Neural progenitor cell (in vitro differentiated cells): Measurements from ENCODE around the gene FUZ. TPM values are rescaled to one million over a fixed set of nuclear protein-coding genes. Genes with fewer than 3 reads are reported as not detected.
A peak's percentile ranks its signal among the peaks of the same experiment; 100 is the strongest.

ENCODE experiments used
- DNase-seq: peaks from one replicate; pipeline ENCODE4 v3.0.0-alpha.2; 2016; ENCODE audit warnings: low spot score
- H2AFZ ChIP-seq: fragments of 200-600 bp; sonication (generic); replicated peaks from 2 replicates; pipeline ENCODE4 v1.6.1; 2016; ENCODE audit warnings: antibody characterized with exemption
- H3F3A ChIP-seq: fragments of 200-600 bp; sonication (generic); 2 replicates; pipeline ENCODE4 v1.6.1; 2016; ENCODE audit warnings: antibody characterized with exemption, low read depth
- H3K27ac ChIP-seq: fragments of 200-600 bp; sonication (generic); 2 replicates; pipeline ENCODE4 v1.5.1; 2016; ENCODE audit warnings: mild to moderate bottlenecking
- H3K27me3 ChIP-seq: fragments of 200-600 bp; sonication (generic); 2 replicates; pipeline ENCODE4 v1.6.1; 2016; ENCODE audit warnings: mild to moderate bottlenecking, moderate library complexity
- H3K36me3 ChIP-seq: fragments of 200-600 bp; sonication (generic); 2 replicates; pipeline ENCODE4 v1.5.1; 2016
- H3K4me1 ChIP-seq: fragments of 200-600 bp; sonication (generic); 2 replicates; pipeline ENCODE4 v1.6.1; 2016; ENCODE audit warnings: mixed run types
- H3K4me2 ChIP-seq: fragments of 200-600 bp; sonication (generic); 2 replicates; pipeline ENCODE4 v1.6.1; 2016
- H3K4me3 ChIP-seq: fragments of 200-600 bp; sonication (generic); 2 replicates; pipeline ENCODE4 v1.5.1; 2016
- H3K79me2 ChIP-seq: fragments of 200-600 bp; sonication (generic); 2 replicates; pipeline ENCODE4 v1.6.1; 2016; ENCODE audit warnings: low read depth
- H3K9ac ChIP-seq: fragments of 200-600 bp; sonication (generic); 2 replicates; pipeline ENCODE4 v1.6.1; 2016
- H3K9me3 ChIP-seq: fragments of 200-600 bp; sonication (generic); 2 replicates; pipeline ENCODE4 v1.5.1; 2016; ENCODE audit warnings: low read depth
- H4K20me1 ChIP-seq: fragments of 200-600 bp; sonication (generic); 2 replicates; pipeline ENCODE4 v1.6.1; 2016; ENCODE audit warnings: low read depth
- H3K27ac Mint-ChIP-seq: 3 replicates; pipeline ENCODE4 v1.8.0; 2021; ENCODE audit warnings: mixed read lengths
- H3K27me3 Mint-ChIP-seq: 2 replicates; pipeline ENCODE4 v1.8.0; 2022; ENCODE audit warnings: low read depth, mild to moderate bottlenecking, inconsistent platforms, moderate library complexity, mixed read lengths; ENCODE audit not compliant: insufficient read depth
- H3K36me3 Mint-ChIP-seq: 3 replicates; pipeline ENCODE4 v1.8.0; 2021; ENCODE audit warnings: mixed read lengths
- H3K4me1 Mint-ChIP-seq: 3 replicates; pipeline ENCODE4 v1.8.0; 2021; ENCODE audit warnings: mixed read lengths
- H3K4me3 Mint-ChIP-seq: 3 replicates; pipeline ENCODE4 v1.8.0; 2021; ENCODE audit warnings: mild to moderate bottlenecking, moderate library complexity, mixed read lengths
- H3K9me3 Mint-ChIP-seq: 3 replicates; pipeline ENCODE4 v1.8.0; 2020; ENCODE audit warnings: mixed read lengths
- EZH2 ChIP-seq: fragments of 200-600 bp; sonication (generic); IDR thresholded peaks from 2 replicates; pipeline ENCODE4 v1.6.1; 2017; ENCODE audit warnings: antibody characterized with exemption, mild to moderate bottlenecking, moderate library complexity
- EZH2phosphoT487 ChIP-seq: fragments of 200-600 bp; sonication (generic); IDR thresholded peaks from 2 replicates; pipeline ENCODE4 v1.6.1; 2017; ENCODE audit warnings: antibody characterized with exemption
- total RNA-seq: library from RNA; depleted of rRNA; stranded (reverse); fragments of >200 nt; gene quantifications from 2 replicates; pipeline ENCODE4 v1.2.3, GENCODE V29; 2015; ENCODE audit warnings: low replicate concordance
- TF ChIP-seq, protein P1 (sequence below): fragments of 200-600 bp; sonication (generic); IDR thresholded peaks from 2 replicates; pipeline ENCODE4 v1.5.1; 2017; ENCODE audit warnings: antibody characterized with exemption, mild to moderate bottlenecking

The FUZ gene
- total RNA-seq, 1 donor from 2014 or later: 24.6 TPM

DNA sequence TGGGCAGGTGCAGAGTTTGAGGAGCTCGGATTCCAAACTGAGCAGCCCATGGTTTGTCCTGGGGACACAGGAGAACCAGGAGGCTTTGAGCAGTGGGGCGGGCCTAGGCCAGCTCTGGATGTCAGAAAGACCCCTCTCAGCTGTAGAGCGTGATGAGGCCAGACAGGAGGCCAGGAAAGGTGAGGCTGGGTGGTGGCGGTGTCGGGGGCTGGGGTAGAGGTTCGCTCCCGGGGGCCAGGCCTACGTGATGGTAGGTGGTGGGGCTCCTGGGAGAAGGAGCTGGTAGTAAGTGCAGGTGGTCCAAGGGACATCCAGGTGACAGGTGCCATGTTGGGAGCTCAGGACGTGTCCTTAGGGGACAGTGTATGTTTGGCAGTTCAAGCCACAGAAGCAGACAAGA is 24.3 kb upstream of the FUZ start:
- Histone ChIP-seq H3K9me3 (no peaks in the 10 kb centered on the region), H3K4me3 (no peak overlapping the region), H3K79me2 (no peaks in the 10 kb centered on the region), H2AFZ (no peak overlapping the region), H4K20me1 (peaks cover 8% of the 10 kb centered on the region), H3K27me3 (no peaks in the 10 kb centered on the region), H3K36me3 (no peaks in the 10 kb centered on the region), H3K27ac (no peak overlapping the region), H3K9ac (no peak overlapping the region), H3K4me1 (no peaks in the 10 kb centered on the region), H3K4me2 (no peak overlapping the region), H3F3A (peaks cover 1% of the 10 kb centered on the region)
- Mint-ChIP-seq H3K4me3 (peak overlapping the region; percentile 64), H3K9me3 (no peaks in the 10 kb centered on the region), H3K27me3 (peaks cover 2% of the 10 kb centered on the region), H3K4me1 (peaks cover 2% of the 10 kb centered on the region), H3K36me3 (peaks cover 47% of the 10 kb centered on the region), H3K27ac (peak overlapping the region; percentile 16)
- TF ChIP-seq EZH2 (no peak), EZH2phosphoT487 (no peak)
- TF ChIP-seq, protein P1, sequence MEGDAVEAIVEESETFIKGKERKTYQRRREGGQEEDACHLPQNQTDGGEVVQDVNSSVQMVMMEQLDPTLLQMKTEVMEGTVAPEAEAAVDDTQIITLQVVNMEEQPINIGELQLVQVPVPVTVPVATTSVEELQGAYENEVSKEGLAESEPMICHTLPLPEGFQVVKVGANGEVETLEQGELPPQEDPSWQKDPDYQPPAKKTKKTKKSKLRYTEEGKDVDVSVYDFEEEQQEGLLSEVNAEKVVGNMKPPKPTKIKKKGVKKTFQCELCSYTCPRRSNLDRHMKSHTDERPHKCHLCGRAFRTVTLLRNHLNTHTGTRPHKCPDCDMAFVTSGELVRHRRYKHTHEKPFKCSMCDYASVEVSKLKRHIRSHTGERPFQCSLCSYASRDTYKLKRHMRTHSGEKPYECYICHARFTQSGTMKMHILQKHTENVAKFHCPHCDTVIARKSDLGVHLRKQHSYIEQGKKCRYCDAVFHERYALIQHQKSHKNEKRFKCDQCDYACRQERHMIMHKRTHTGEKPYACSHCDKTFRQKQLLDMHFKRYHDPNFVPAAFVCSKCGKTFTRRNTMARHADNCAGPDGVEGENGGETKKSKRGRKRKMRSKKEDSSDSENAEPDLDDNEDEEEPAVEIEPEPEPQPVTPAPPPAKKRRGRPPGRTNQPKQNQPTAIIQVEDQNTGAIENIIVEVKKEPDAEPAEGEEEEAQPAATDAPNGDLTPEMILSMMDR: no peak
- no peak for DNase-seq

DNA sequence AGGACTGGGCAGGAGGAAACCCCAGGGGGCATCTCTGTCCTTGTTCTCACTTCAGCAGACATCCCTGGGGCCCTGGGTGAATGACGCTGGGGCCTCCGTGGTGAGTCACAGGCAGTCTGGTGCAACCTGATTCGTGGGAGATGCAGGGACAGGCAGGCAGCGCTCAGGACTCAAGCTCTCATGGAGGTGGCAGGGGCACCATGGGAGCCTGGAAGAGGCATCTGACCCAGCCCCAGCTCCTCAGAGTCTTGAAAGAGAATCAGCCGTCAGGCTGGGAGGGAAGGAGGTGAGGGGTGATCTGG is 23.9 kb upstream of the FUZ start:
- TF ChIP-seq, protein P1: no peak
- no peak for TF ChIP-seq EZH2
- TF ChIP-seq EZH2phosphoT487: no peak
- no peaks in the 10 kb centered on the region for H3F3A ChIP-seq
- no peak for DNase-seq
- Mint-ChIP-seq H3K4me1 (peaks cover 2% of the 10 kb centered on the region), H3K9me3 (no peaks in the 10 kb centered on the region), H3K27ac (peak overlapping the region; percentile 16), H3K36me3 (peaks cover 47% of the 10 kb centered on the region), H3K27me3 (peaks cover 2% of the 10 kb centered on the region), H3K4me3 (peak overlapping the region; percentile 64)
- no peak overlapping the region for H3K4me3 ChIP-seq
- H3K4me2 ChIP-seq: no peak overlapping the region
- H3K79me2 ChIP-seq: no peaks in the 10 kb centered on the region
- no peaks in the 10 kb centered on the region for H3K4me1 ChIP-seq
- no peaks in the 10 kb centered on the region for H3K27me3 ChIP-seq
- no peak overlapping the region for H2AFZ ChIP-seq
- H3K9ac ChIP-seq: no peak overlapping the region
- peaks cover 8% of the 10 kb centered on the region for H4K20me1 ChIP-seq
- H3K9me3 ChIP-seq: no peaks in the 10 kb centered on the region
- no peak overlapping the region for H3K27ac ChIP-seq
- H3K36me3 ChIP-seq: no peaks in the 10 kb centered on the region

DNA sequence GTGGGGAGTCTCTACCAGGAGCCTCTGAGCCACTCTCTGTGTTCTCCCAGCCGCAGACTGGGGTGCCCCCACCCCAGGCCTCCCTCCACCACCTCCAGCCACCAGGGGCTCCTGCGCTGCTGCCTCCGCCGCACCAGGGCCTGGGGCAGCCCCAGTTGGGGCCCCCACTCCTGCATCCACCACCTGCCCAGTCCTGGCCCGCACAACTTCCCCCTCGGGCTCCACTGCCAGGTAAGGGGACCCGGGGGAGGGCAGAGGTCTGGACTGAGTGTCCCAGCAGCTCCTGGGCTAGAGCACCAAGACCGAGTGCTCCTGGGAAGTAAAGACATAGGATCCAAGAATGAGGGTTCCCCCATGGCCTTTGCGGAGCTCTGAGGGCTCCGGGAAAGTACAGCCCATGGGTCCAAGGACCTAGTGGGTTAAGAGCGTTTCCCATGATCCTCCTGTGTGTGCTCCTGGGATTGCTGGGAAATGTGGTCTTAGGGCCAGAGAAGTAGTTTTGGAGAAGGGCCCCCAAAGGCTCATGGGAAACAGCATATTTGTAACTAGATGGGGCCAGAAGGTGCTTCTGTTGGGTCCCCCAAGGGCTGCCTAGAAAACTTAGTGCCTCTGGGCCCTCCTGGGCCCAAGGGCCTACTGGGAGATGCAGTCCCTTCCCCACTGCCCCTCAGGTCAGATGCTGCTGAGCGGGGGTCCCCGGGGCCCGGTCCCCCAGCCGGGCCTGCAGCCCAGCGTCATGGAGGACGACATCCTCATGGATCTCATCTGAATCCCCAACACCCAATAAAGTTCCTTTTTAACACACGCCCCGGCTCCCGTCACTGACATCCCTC is 23.3 kb upstream of the FUZ start:
- H3K79me2 ChIP-seq: no peaks in the 10 kb centered on the region
- no peaks in the 10 kb centered on the region for H3K36me3 ChIP-seq
- DNase-seq: no peak
- Mint-ChIP-seq H3K4me1 (peaks cover 2% of the 10 kb centered on the region), H3K36me3 (peaks cover 51% of the 10 kb centered on the region), H3K4me3 (no peak overlapping the region), H3K9me3 (no peaks in the 10 kb centered on the region), H3K27ac (no peak overlapping the region), H3K27me3 (peaks cover 2% of the 10 kb centered on the region)
- no peak for TF ChIP-seq EZH2
- TF ChIP-seq, protein P1: no peak
- TF ChIP-seq EZH2phosphoT487: no peak
- no peaks in the 10 kb centered on the region for H3F3A ChIP-seq
- no peaks in the 10 kb centered on the region for H3K4me1 ChIP-seq
- no peaks in the 10 kb centered on the region for H3K9me3 ChIP-seq
- no peak overlapping the region for H3K4me3 ChIP-seq
- no peak overlapping the region for H3K27ac ChIP-seq
- H4K20me1 ChIP-seq: peaks cover 8% of the 10 kb centered on the region
- no peak overlapping the region for H2AFZ ChIP-seq
- H3K27me3 ChIP-seq: no peaks in the 10 kb centered on the region
- no peak overlapping the region for H3K9ac ChIP-seq
- no peak overlapping the region for H3K4me2 ChIP-seq
